PC-9 (cell line): ENCODE measurements around the gene PATJ. TPM values are rescaled to one million over a fixed set of nuclear protein-coding genes. Genes with fewer than 3 reads are reported as not detected.

ENCODE experiments used
- BruUV-seq: library from RNA; stranded (reverse); fragments of 400-500 nt; replicated peaks from 2 replicates; lab custom pipeline; 2021; lab: Mats Ljungman, UMichigan
- CTCF ChIA-PET: fragments of 300-600 bp; sonication (Branson Sonifier 250); formaldehyde crosslinking; loops from one replicate; lab custom pipeline; 2022; ENCODE audit warnings: antibody characterized with exemption; lab: Charles Lee
- POLR2A ChIA-PET: fragments of 300-600 bp; sonication (Branson Sonifier 250); formaldehyde crosslinking; loops from one replicate; lab custom pipeline; 2022; ENCODE audit warnings: antibody characterized with exemption; ENCODE audit not compliant: unreplicated experiment; lab: Charles Lee
- DNase-seq, 2 experiments: peaks; one replicate each; pipeline versions ENCODE4 v3.0.0 to v3.0.0-alpha.2; 2015 to 2022; ENCODE audit warnings: mixed read lengths in 1 of 2
- H2AFZ ChIP-seq: fragments of 200-600 bp; sonication (generic); 2 replicates; pipeline ENCODE4 v1.8.1; 2017; ENCODE audit warnings: antibody characterized with exemption
- H3F3A ChIP-seq: fragments of 200-600 bp; sonication (generic); 2 replicates; pipeline ENCODE4 v1.8.1; 2017; ENCODE audit warnings: antibody characterized with exemption, mild to moderate bottlenecking, low read depth; ENCODE audit not compliant: insufficient read depth
- H3K27ac ChIP-seq: fragments of 200-600 bp; sonication (generic); 2 replicates; pipeline ENCODE4 v1.6.1; 2016; ENCODE audit warnings: mixed run types
- H3K27me3 ChIP-seq: fragments of 200-600 bp; sonication (generic); 2 replicates; pipeline ENCODE4 v1.6.1; 2016; ENCODE audit warnings: low read depth, mixed run types; ENCODE audit not compliant: insufficient read depth
- H3K36me3 ChIP-seq: fragments of 200-600 bp; sonication (generic); 2 replicates; pipeline ENCODE4 v1.6.1; 2016; ENCODE audit warnings: low read depth, mixed run types
- H3K4me1 ChIP-seq: fragments of 200-600 bp; sonication (generic); replicated peaks from 2 replicates; pipeline ENCODE4 v1.6.1; 2016; ENCODE audit warnings: mixed run types; ENCODE audit not compliant: insufficient read depth
- H3K4me2 ChIP-seq: fragments of 200-600 bp; sonication (generic); 2 replicates; pipeline ENCODE4 v1.6.1; 2017; ENCODE audit warnings: mixed run types
- H3K4me3 ChIP-seq: fragments of 200-600 bp; sonication (generic); 2 replicates; pipeline ENCODE4 v1.6.1; 2016; ENCODE audit warnings: mixed run types
- H3K79me2 ChIP-seq: fragments of 200-600 bp; sonication (generic); 2 replicates; pipeline ENCODE4 v1.6.1; 2017; ENCODE audit warnings: low read depth, mixed run types
- H3K9me2 ChIP-seq: fragments of 200-600 bp; sonication (generic); 2 replicates; pipeline ENCODE4 v1.8.1; 2017; ENCODE audit warnings: mild to moderate bottlenecking; ENCODE audit not compliant: insufficient read depth
- H3K9me3 ChIP-seq: fragments of 200-600 bp; sonication (generic); 2 replicates; pipeline ENCODE4 v1.8.1; 2016; ENCODE audit warnings: low read depth; ENCODE audit not compliant: insufficient read depth
- H4K20me1 ChIP-seq: fragments of 200-600 bp; sonication (generic); 2 replicates; pipeline ENCODE4 v1.8.1; 2017; ENCODE audit not compliant: insufficient read depth
- EZH2 ChIP-seq: fragments of 200-600 bp; sonication (generic); IDR thresholded peaks from 2 replicates; pipeline ENCODE4 v1.8.0; 2017; ENCODE audit warnings: antibody characterized with exemption, low read depth
- intact Hi-C: fragments of 100-400 bp; cut with micrococcal nuclease; formaldehyde crosslinking; loops from one replicate; pipeline ENCODE4 v1.10.0; 2022; ENCODE audit not compliant: unreplicated experiment
- microRNA-seq: library from miRNA; unstranded; fragments of <30 nt; microRNA quantifications from one replicate; pipeline ENCODE4 v1.2.0, GENCODE V29; 2021; ENCODE audit warnings: borderline number of aligned reads, borderline replicate concordance
- total RNA-seq: library from RNA; stranded (reverse); gene quantifications from 2 replicates; pipeline ENCODE4 v1.2.3, GENCODE V29; 2021
- TF ChIP-seq, protein P1 (sequence below): fragments of 200-600 bp; sonication (generic); conservative IDR thresholded peaks from 2 replicates; pipeline ENCODE4 v1.6.1; 2017; ENCODE audit warnings: mixed run types, antibody characterized with exemption, mild to moderate bottlenecking, moderate library complexity

The PATJ gene
- total RNA-seq, 1 experiment from 2014 or later = 91.0 TPM

DNA sequence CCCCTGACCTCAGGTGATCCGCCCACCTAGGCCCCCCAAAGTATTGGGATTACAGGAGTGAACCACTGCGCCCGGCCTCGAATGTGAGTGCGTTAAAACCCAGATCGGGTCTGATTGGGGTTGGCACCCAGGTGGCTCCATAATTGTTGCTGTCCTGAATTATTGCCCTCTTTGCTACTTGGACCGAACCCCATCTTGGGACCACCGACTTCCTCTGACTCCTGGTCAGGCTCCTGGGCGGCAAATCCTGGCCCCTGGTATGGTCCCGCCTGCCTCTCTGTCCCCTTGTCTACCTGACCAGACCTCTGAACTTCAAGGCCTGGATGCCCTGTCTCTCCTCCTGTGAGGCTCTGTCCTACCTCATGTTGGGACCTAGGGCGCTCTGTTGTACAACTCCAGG, 485.2 kb downstream of the PATJ start:
- intact Hi-C loops = no loop called here
- no TSS peak for BruUV-seq
- H3K9me3 ChIP-seq = no peaks in the 10 kb centered on the region
- no peak overlapping the region for H3K27ac ChIP-seq
- H3K79me2 ChIP-seq = no peaks in the 10 kb centered on the region
- no peak for DNase-seq
- no peaks in the 10 kb centered on the region for H4K20me1 ChIP-seq
- no peaks in the 10 kb centered on the region for H3K27me3 ChIP-seq
- no peak overlapping the region for H2AFZ ChIP-seq
- ChIA-PET CTCF (interaction anchor here (1.0 kb wide), 1 partner anchor 19 kb away, joined by 3 read pairs; no protein-coding TSS in a partner anchor), POLR2A (no interaction called here)
- peaks cover 30% of the 10 kb centered on the region for H3F3A ChIP-seq
- no peaks in the 10 kb centered on the region for H3K36me3 ChIP-seq
- peaks cover 36% of the 10 kb centered on the region for H3K4me1 ChIP-seq
- TF ChIP-seq EZH2 = no peak
- TF ChIP-seq, protein P1, sequence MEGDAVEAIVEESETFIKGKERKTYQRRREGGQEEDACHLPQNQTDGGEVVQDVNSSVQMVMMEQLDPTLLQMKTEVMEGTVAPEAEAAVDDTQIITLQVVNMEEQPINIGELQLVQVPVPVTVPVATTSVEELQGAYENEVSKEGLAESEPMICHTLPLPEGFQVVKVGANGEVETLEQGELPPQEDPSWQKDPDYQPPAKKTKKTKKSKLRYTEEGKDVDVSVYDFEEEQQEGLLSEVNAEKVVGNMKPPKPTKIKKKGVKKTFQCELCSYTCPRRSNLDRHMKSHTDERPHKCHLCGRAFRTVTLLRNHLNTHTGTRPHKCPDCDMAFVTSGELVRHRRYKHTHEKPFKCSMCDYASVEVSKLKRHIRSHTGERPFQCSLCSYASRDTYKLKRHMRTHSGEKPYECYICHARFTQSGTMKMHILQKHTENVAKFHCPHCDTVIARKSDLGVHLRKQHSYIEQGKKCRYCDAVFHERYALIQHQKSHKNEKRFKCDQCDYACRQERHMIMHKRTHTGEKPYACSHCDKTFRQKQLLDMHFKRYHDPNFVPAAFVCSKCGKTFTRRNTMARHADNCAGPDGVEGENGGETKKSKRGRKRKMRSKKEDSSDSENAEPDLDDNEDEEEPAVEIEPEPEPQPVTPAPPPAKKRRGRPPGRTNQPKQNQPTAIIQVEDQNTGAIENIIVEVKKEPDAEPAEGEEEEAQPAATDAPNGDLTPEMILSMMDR = no peak
- no peak overlapping the region for H3K4me3 ChIP-seq
- H3K9me2 ChIP-seq = no peaks in the 10 kb centered on the region
- no peak overlapping the region for H3K4me2 ChIP-seq

Small RNA genes within 50 kb of the gene (microRNA-seq; reads per million reads assigned to microRNA genes)
- gene MIR3116-1 (not detected), gene MIR3116-2 (not detected)

Other genes with a start within 250 kb of the PATJ start
- gene TM2D1, start 17.3 kb upstream of the PATJ start, total RNA-seq = 36.8 and 42.0 TPM in 2 replicates